K562 (cell line): ENCODE measurements around the gene ALDH8A1. TPM values are rescaled to one million over a fixed set of nuclear protein-coding genes. Genes with fewer than 3 reads are reported as not detected.

ENCODE experiments used
- ATAC-seq: fragments of 200-7000 bp; cut with Tn5 transposase; 3 replicates; pipeline ENCODE4 v1.9.1; 2020; ENCODE audit warnings: moderate library complexity
- BruUV-seq: library from RNA; stranded (reverse); fragments of 400-500 nt; replicated peaks from 2 replicates; lab custom pipeline; 2021; lab: Mats Ljungman, UMichigan
- CTCF ChIA-PET: fragments of 300-600 bp; formaldehyde crosslinking; extraction: SDS; loops from one replicate; lab custom pipeline; 2021; ENCODE audit warnings: low intra/inter-chr PET ratio; lab: Yijun Ruan, JAX
- POLR2A ChIA-PET: fragments of 300-600, 350-650 bp; sonication (Branson Sonifier 250); formaldehyde crosslinking; extraction: SDS; loops from one replicate; lab custom pipeline; 2021; ENCODE audit warnings: antibody characterized with exemption, inconsistent platforms; lab: Yijun Ruan, JAX
- DNase-seq, 4 experiments: peaks; one replicate each; pipeline versions ENCODE4 v3.0.0 to v3.0.0-alpha.2; 2011 to 2018; ENCODE audit warnings: low spot score in 3 of 4, mixed read lengths in 3 of 4; ENCODE audit errors: extremely low read depth in 1 of 4
- FAIRE-seq: peaks from 2 replicates; lab custom pipeline; 2011; peaks lifted over from hg19 to GRCh38; lab: Jason Lieb, UNC
- H2AFZ ChIP-seq: 2 replicates; pipeline ENCODE4 v1.6.0; 2011; ENCODE audit warnings: low read depth, low read length, control low read depth, inconsistent platforms
- H3K27ac ChIP-seq: fragments of 200-600 bp; 3 replicates; pipeline ENCODE4 v1.8.0; 2011; ENCODE audit warnings: low read depth, mild to moderate bottlenecking, control low read depth, inconsistent platforms, low read length, moderate library complexity, mixed read lengths; ENCODE audit errors: extremely low read depth
- H3K27me3 ChIP-seq, 2 experiments: fragments of 300-600 bp in 1 of 2; 2 replicates in 1 of 2; 3 replicates in 1 of 2; pipeline versions ENCODE4 v1.6.0 to v1.8.0; 2011; ENCODE audit warnings: inconsistent platforms in 2 of 2, low read length in 2 of 2, mild to moderate bottlenecking in 1 of 2, mixed read lengths in 1 of 2, moderate library complexity in 1 of 2; ENCODE audit not compliant: control insufficient read depth in 2 of 2, insufficient read depth in 2 of 2
- H3K36me3 ChIP-seq: fragments of 300-600 bp; 3 replicates; pipeline ENCODE4 v1.8.0; 2011; ENCODE audit warnings: mild to moderate bottlenecking, low read length, inconsistent platforms; ENCODE audit not compliant: control insufficient read depth, insufficient read depth
- H3K4me1 ChIP-seq, 2 experiments: fragments of 200-600 bp in 1 of 2; replicated peaks in 1 of 2; 2 replicates in 1 of 2; 3 replicates in 1 of 2; pipeline versions ENCODE4 v1.5.1 to v1.8.0; 2011; ENCODE audit warnings: inconsistent platforms in 2 of 2, low read length in 2 of 2, mild to moderate bottlenecking in 1 of 2, mixed read lengths in 1 of 2, moderate library complexity in 1 of 2; ENCODE audit not compliant: control insufficient read depth in 2 of 2, insufficient read depth in 2 of 2
- H3K4me2 ChIP-seq: 2 replicates; pipeline ENCODE4 v1.6.1; 2011; ENCODE audit warnings: low read length, control low read depth, inconsistent platforms, mixed read lengths; ENCODE audit not compliant: insufficient read depth
- H3K4me3 ChIP-seq: fragments of 200-600 bp; sonication (generic), shearing (Covaris generic); 2 replicates; pipeline ENCODE4 v1.5.1; 2016; ENCODE audit warnings: control low read depth, inconsistent platforms
- H3K79me2 ChIP-seq: fragments of 200-600 bp; 3 replicates; pipeline ENCODE4 v1.8.0; 2011; ENCODE audit warnings: low read length, inconsistent platforms; ENCODE audit not compliant: control insufficient read depth, insufficient read depth
- H3K9ac ChIP-seq, 2 experiments: 2 replicates each; pipeline versions ENCODE4 v1.6.0 to v1.6.1; 2011; ENCODE audit warnings: low read depth in 2 of 2, low read length in 2 of 2, control low read depth in 1 of 2, inconsistent platforms in 1 of 2, mild to moderate bottlenecking in 1 of 2, mixed read lengths in 1 of 2; ENCODE audit not compliant: insufficient read depth in 1 of 2
- H3K9me1 ChIP-seq: one replicate; pipeline ENCODE4 v1.6.0; 2011; ENCODE audit warnings: inconsistent platforms, mild to moderate bottlenecking, low read length, moderate library complexity; ENCODE audit not compliant: control insufficient read depth, insufficient read depth
- H3K9me3 ChIP-seq: replicated peaks from 2 replicates; pipeline ENCODE4 v1.5.1; 2011; ENCODE audit warnings: low read depth, low read length, inconsistent platforms; ENCODE audit not compliant: control insufficient read depth, insufficient read depth
- H4K20me1 ChIP-seq: replicated peaks from 2 replicates; pipeline ENCODE4 v1.6.1; 2011; ENCODE audit warnings: low read length, inconsistent platforms, mixed read lengths; ENCODE audit not compliant: control insufficient read depth, insufficient read depth
- BRF1 ChIP-seq: IDR thresholded peaks from 3 replicates; pipeline ENCODE4 v1.6.1; 2011; ENCODE audit warnings: borderline replicate concordance, mild to moderate bottlenecking; ENCODE audit not compliant: insufficient read length; ENCODE audit errors: extremely low read depth
- CBX8 ChIP-seq: fragments of 200-600 bp; sonication (generic); IDR thresholded peaks from 2 replicates; pipeline ENCODE4 v1.6.1; 2012; ENCODE audit warnings: borderline replicate concordance, mixed run types, low read depth, mild to moderate bottlenecking, moderate library complexity, mixed read lengths, low read length, control low read depth, inconsistent platforms; ENCODE audit not compliant: poor library complexity, severe bottlenecking; ENCODE audit errors: extremely low read depth
- FOXP4 ChIP-seq: sonication (generic); formaldehyde crosslinking; IDR thresholded peaks from 2 replicates; pipeline ENCODE4 v1.8.0; 2022; ENCODE audit warnings: mild to moderate bottlenecking, missing genetic modification reagents, borderline replicate concordance
- GTF2A2 ChIP-seq: IDR thresholded peaks from 2 replicates; pipeline ENCODE4 v1.6.1; 2016; ENCODE audit warnings: mild to moderate bottlenecking, missing genetic modification characterization, missing compliant biosample characterization
- MITF ChIP-seq: IDR thresholded peaks from 2 replicates; pipeline ENCODE4 v1.6.1; 2014; ENCODE audit warnings: antibody characterized with exemption
- STAT6 ChIP-seq: sonication (generic); formaldehyde crosslinking; IDR thresholded peaks from 2 replicates; pipeline ENCODE4 v1.8.1; 2023; ENCODE audit warnings: mild to moderate bottlenecking, missing genetic modification reagents
- TBL1XR1 ChIP-seq, 2 experiments: IDR thresholded peaks; 2 replicates each; pipeline ENCODE4 v1.6.1; 2012; ENCODE audit warnings: improper control_type of control experiment in 2 of 2, low read length in 2 of 2, mild to moderate bottlenecking in 1 of 2
- WGBS: fragments of 100-300 bp; shearing (Covaris generic); methylation state at CpG from one replicate; pipeline ENCODE4 v1.1.6; 2016; ENCODE audit warnings: low coverage, mixed read lengths; ENCODE audit not compliant: insufficient coverage; ENCODE audit errors: missing lambda C conversion rate; 5-methylcytosine and 5-hydroxymethylcytosine counted together
- in situ Hi-C: fragments of 300-500 bp; cut with MboI; formaldehyde crosslinking; loops from 4 replicates; pipeline ENCODE4 v1.15.0; 2018; ENCODE audit warnings: inconsistent platforms, mixed read lengths
- intact Hi-C: fragments of 100-400 bp; cut with micrococcal nuclease; formaldehyde crosslinking; loops from 2 replicates; pipeline ENCODE4 v1.14.2; 2022
- polyA plus RNA-seq, 8 experiments: library from polyadenylated mRNA; depleted of rRNA in 4 of 8; stranded (reverse) in 5 of 8; unstranded in 3 of 8; fragments of >200 nt; fragmentation: Nextera tagmentation in 2 of 8; fragmentation: Illumina TruSeq in 1 of 8; extraction: Ambion mirVana in 2 of 8; extraction: Trizol in 1 of 8; gene quantifications; 2 replicates each; pipeline versions ENCODE4 v1.2.1 to v1.2.3, GENCODE V29; 2011 to 2014; ENCODE audit warnings: inconsistent platforms in 1 of 8, missing spikeins in 1 of 8
- total RNA-seq, 7 experiments: library from RNA; depleted of rRNA in 6 of 7; stranded (reverse); fragments of >200 nt in 6 of 7; fragmentation: Illumina TruSeq in 2 of 7; extraction: Trizol in 2 of 7; gene quantifications; 2 replicates each; pipeline versions ENCODE4 v1.2.1 to v1.2.3, GENCODE V29; 2011 to 2021; ENCODE audit warnings: low replicate concordance in 1 of 7
- TF ChIP-seq, protein P1 (sequence below): fragments of 450-650 bp; formaldehyde crosslinking; IDR thresholded peaks from 2 replicates; pipeline ENCODE4 v1.4.0; 2020; ENCODE audit warnings: mild to moderate bottlenecking, mixed read lengths

ALDH8A1 gene
- total and polyA plus RNA-seq, 9 of the 15 experiments (the other 6 are each of a cell fraction or from before 2014, with no cell fraction given) = 0.03 to 0.18 (median 0.04) TPM; not detected in 2

- FAIRE-seq = no peak
- Histone ChIP-seq H3K9me3 (no peaks in the 10 kb centered on the region), H3K27ac (no peak overlapping the region), H3K36me3 (no peaks in the 10 kb centered on the region), H3K4me1 (no peaks in the 10 kb centered on the region), H3K4me3 (no peak overlapping the region), H2AFZ (no peak overlapping the region), H4K20me1 (no peaks in the 10 kb centered on the region), H3K9ac (no peak overlapping the region), H3K9me1 (no peaks in the 10 kb centered on the region), H3K27me3 (peaks cover 8 to 23% of the 10 kb centered on the region in 2 experiments; a peak in 4 of 5 replicates), H3K79me2 (no peaks in the 10 kb centered on the region), H3K4me2 (no peak overlapping the region)
- 0% methylated on average over 1 of the region's 1 CpG for WGBS
- ChIA-PET POLR2A (no interaction called here), CTCF (no interaction called here)
- in situ Hi-C loops (no loop called here), intact Hi-C loops (no loop called here)
- BruUV-seq = no TSS peak
- DNase-seq = no peak
- ATAC-seq = no peak
- TF ChIP-seq GTF2A2 (tag) = no peak
- TF ChIP-seq STAT6 (CRISPR knock-in tag) = no peak
- no peak for TF ChIP-seq MITF
- no peak for TF ChIP-seq TBL1XR1 (IDR thresholded peaks at IDR 0.05; ENCODE audit: low read length in 2 of 2)
- TF ChIP-seq BRF1 = no peak
- TF ChIP-seq CBX8 = no peak
- TF ChIP-seq, protein P1, sequence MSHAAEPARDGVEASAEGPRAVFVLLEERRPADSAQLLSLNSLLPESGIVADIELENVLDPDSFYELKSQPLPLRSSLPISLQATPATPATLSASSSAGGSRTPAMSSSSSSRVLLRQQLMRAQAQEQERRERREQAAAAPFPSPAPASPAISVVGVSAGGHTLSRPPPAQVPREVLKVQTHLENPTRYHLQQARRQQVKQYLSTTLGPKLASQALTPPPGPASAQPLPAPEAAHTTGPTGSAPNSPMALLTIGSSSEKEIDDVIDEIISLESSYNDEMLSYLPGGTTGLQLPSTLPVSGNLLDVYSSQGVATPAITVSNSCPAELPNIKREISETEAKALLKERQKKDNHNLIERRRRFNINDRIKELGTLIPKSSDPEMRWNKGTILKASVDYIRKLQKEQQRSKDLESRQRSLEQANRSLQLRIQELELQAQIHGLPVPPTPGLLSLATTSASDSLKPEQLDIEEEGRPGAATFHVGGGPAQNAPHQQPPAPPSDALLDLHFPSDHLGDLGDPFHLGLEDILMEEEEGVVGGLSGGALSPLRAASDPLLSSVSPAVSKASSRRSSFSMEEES (CRISPR knock-in tag) = no peak
- no peak for TF ChIP-seq FOXP4 (CRISPR knock-in tag)
Measured at GRCh38 chr6:134894800-134895199, 55.1 kb downstream of the ALDH8A1 start.
